H1 (cell line): ENCODE results near the gene SHISA7. TPM values are rescaled to one million over a fixed set of nuclear protein-coding genes. Genes with fewer than 3 reads are reported as not detected.

Experiments used
- CREB1 ChIP-seq: IDR thresholded peaks from 2 replicates; pipeline ENCODE4 v1.6.1; 2012; ENCODE audit warnings: inconsistent platforms
- FOSL1 ChIP-seq: IDR thresholded peaks from 2 replicates; pipeline ENCODE4 v1.6.1; 2011; ENCODE audit warnings: mild to moderate bottlenecking, low read depth, low read length, moderate library complexity; ENCODE audit not compliant: insufficient read depth
- GTF2F1 ChIP-seq: IDR thresholded peaks from 2 replicates; pipeline ENCODE4 v1.6.1; 2012; ENCODE audit warnings: low read depth, low read length, improper control_type of control experiment, borderline replicate concordance
- KDM1A ChIP-seq: fragments of 200-600, 300-600 bp; sonication (generic); IDR thresholded peaks from 2 replicates; pipeline ENCODE4 v1.7.1; 2016; ENCODE audit warnings: mild to moderate bottlenecking, low read length, borderline replicate concordance
- NRF1 ChIP-seq: IDR thresholded peaks from 2 replicates; pipeline ENCODE4 v1.6.1; 2011; ENCODE audit warnings: mild to moderate bottlenecking, low read depth, low read length, improper control_type of control experiment
- SP4 ChIP-seq: IDR thresholded peaks from 2 replicates; pipeline ENCODE4 v1.6.1; 2012; ENCODE audit warnings: low read length, inconsistent platforms
- SRF ChIP-seq: IDR thresholded peaks from 2 replicates; pipeline ENCODE4 v1.6.1; 2011; ENCODE audit warnings: mild to moderate bottlenecking, low read depth, low read length, moderate library complexity
- TAF1 ChIP-seq: IDR thresholded peaks from 2 replicates; pipeline ENCODE4 v1.6.1; 2011; ENCODE audit warnings: mild to moderate bottlenecking, low read depth, low read length
- polyA plus RNA-seq, 7 experiments: library from polyadenylated mRNA; depleted of rRNA in 3 of 7; stranded (reverse) in 5 of 7; unstranded in 2 of 7; fragments of >200 nt in 5 of 7; fragments of 200-250 nt in 2 of 7; gene quantifications; 1 replicate in 5 of 7; 2 replicates in 1 of 7; 4 replicates in 1 of 7; pipeline versions ENCODE4 v1.2.1 to v1.2.3, GENCODE V29; 2011 to 2013; ENCODE audit warnings: missing spikeins in 2 of 7, mixed read lengths in 2 of 7
- total RNA-seq: library from RNA; stranded (reverse); fragmentation: NEBNext Ultra II Directional; extraction: Animal tissue kit (Norgen Biotek cat#: 25700); gene quantifications from 2 replicates; pipeline ENCODE4 v1.2.1, GENCODE V29; 2021
- TF ChIP-seq, protein P1 (sequence below): fragments of 300-600 bp; sonication (generic); IDR thresholded peaks from 2 replicates; pipeline ENCODE4 v1.7.1; 2012; ENCODE audit warnings: low read length, moderate library complexity, mild to moderate bottlenecking, inconsistent platforms; ENCODE audit not compliant: insufficient replicate concordance
- TF ChIP-seq, protein P2 (sequence below): IDR thresholded peaks from 2 replicates; pipeline ENCODE4 v1.6.1; 2012; ENCODE audit warnings: inconsistent platforms

Gene SHISA7
- total and polyA plus RNA-seq, 2 of the 8 experiments (the other 6 are each of a cell fraction or from before 2014, with no cell fraction given): 0.76 to 1.0 TPM

- TF ChIP-seq SP4 (no peak), SRF (no peak), TAF1 (no peak), GTF2F1 (no peak), FOSL1 (no peak), NRF1 (no peak), KDM1A (peak; percentile 40; the same call in 1 of the 2 replicates), CREB1 (no peak)
- TF ChIP-seq, protein P1, sequence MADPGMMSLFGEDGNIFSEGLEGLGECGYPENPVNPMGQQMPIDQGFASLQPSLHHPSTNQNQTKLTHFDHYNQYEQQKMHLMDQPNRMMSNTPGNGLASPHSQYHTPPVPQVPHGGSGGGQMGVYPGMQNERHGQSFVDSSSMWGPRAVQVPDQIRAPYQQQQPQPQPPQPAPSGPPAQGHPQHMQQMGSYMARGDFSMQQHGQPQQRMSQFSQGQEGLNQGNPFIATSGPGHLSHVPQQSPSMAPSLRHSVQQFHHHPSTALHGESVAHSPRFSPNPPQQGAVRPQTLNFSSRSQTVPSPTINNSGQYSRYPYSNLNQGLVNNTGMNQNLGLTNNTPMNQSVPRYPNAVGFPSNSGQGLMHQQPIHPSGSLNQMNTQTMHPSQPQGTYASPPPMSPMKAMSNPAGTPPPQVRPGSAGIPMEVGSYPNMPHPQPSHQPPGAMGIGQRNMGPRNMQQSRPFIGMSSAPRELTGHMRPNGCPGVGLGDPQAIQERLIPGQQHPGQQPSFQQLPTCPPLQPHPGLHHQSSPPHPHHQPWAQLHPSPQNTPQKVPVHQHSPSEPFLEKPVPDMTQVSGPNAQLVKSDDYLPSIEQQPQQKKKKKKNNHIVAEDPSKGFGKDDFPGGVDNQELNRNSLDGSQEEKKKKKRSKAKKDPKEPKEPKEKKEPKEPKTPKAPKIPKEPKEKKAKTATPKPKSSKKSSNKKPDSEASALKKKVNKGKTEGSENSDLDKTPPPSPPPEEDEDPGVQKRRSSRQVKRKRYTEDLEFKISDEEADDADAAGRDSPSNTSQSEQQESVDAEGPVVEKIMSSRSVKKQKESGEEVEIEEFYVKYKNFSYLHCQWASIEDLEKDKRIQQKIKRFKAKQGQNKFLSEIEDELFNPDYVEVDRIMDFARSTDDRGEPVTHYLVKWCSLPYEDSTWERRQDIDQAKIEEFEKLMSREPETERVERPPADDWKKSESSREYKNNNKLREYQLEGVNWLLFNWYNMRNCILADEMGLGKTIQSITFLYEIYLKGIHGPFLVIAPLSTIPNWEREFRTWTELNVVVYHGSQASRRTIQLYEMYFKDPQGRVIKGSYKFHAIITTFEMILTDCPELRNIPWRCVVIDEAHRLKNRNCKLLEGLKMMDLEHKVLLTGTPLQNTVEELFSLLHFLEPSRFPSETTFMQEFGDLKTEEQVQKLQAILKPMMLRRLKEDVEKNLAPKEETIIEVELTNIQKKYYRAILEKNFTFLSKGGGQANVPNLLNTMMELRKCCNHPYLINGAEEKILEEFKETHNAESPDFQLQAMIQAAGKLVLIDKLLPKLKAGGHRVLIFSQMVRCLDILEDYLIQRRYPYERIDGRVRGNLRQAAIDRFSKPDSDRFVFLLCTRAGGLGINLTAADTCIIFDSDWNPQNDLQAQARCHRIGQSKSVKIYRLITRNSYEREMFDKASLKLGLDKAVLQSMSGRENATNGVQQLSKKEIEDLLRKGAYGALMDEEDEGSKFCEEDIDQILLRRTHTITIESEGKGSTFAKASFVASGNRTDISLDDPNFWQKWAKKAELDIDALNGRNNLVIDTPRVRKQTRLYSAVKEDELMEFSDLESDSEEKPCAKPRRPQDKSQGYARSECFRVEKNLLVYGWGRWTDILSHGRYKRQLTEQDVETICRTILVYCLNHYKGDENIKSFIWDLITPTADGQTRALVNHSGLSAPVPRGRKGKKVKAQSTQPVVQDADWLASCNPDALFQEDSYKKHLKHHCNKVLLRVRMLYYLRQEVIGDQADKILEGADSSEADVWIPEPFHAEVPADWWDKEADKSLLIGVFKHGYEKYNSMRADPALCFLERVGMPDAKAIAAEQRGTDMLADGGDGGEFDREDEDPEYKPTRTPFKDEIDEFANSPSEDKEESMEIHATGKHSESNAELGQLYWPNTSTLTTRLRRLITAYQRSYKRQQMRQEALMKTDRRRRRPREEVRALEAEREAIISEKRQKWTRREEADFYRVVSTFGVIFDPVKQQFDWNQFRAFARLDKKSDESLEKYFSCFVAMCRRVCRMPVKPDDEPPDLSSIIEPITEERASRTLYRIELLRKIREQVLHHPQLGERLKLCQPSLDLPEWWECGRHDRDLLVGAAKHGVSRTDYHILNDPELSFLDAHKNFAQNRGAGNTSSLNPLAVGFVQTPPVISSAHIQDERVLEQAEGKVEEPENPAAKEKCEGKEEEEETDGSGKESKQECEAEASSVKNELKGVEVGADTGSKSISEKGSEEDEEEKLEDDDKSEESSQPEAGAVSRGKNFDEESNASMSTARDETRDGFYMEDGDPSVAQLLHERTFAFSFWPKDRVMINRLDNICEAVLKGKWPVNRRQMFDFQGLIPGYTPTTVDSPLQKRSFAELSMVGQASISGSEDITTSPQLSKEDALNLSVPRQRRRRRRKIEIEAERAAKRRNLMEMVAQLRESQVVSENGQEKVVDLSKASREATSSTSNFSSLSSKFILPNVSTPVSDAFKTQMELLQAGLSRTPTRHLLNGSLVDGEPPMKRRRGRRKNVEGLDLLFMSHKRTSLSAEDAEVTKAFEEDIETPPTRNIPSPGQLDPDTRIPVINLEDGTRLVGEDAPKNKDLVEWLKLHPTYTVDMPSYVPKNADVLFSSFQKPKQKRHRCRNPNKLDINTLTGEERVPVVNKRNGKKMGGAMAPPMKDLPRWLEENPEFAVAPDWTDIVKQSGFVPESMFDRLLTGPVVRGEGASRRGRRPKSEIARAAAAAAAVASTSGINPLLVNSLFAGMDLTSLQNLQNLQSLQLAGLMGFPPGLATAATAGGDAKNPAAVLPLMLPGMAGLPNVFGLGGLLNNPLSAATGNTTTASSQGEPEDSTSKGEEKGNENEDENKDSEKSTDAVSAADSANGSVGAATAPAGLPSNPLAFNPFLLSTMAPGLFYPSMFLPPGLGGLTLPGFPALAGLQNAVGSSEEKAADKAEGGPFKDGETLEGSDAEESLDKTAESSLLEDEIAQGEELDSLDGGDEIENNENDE: no peak
- TF ChIP-seq, protein P2, sequence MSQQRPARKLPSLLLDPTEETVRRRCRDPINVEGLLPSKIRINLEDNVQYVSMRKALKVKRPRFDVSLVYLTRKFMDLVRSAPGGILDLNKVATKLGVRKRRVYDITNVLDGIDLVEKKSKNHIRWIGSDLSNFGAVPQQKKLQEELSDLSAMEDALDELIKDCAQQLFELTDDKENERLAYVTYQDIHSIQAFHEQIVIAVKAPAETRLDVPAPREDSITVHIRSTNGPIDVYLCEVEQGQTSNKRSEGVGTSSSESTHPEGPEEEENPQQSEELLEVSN: peak; percentile 88
These were observed 1.3 kb downstream of the SHISA7 start (continued) for GRCh38 chr19:55441692-55442321.
